Fibroblast of mammary gland (primary cell): ENCODE data around the gene HERC6.

Experiments used
- DNase-seq: peaks from one replicate; pipeline ENCODE4 v3.0.0-alpha.2; 2010; ENCODE audit warnings: low read depth
- H3K4me3 ChIP-seq: 2 replicates; pipeline ENCODE4 v1.5.1; 2011; ENCODE audit warnings: low read depth, mild to moderate bottlenecking, low read length, moderate library complexity; ENCODE audit not compliant: control insufficient read depth
- TF ChIP-seq, protein P1 (sequence below): conservative IDR thresholded peaks from 2 replicates; pipeline ENCODE4 v1.5.1; 2011; ENCODE audit warnings: low read depth, low read length, inconsistent platforms; ENCODE audit not compliant: control insufficient read depth, insufficient read depth

Gene HERC6

DNA sequence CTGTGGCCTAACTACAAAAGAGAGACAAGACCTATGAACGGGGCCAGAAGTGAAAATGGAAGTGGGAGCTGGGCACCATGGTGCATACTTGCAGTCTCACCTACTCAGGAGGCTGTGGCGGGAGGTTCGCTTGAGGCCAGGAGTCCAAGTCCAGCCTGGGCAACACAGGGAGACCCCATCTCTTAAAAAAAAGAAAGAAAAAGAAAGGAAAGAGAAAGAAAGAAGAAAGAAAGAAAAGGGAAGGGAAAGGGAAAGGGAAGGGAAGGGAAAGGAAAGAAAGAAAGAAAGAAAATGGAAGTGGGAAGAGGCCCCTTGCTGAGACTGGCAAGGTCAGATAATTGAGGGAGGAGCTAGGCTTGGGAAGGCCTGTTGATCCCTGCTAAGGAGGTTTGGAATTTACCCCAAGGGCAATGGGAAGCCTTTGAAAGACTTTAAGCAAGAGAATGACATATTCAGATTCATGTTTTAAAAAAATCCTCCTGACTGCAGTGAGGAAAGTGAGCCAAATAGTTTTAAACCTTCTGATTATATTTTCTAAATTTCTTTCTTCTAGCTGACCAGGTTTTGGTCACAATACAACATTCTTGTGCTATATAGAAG lies 60.6 kb downstream of the HERC6 start:
- no peak for DNase-seq
- TF ChIP-seq, protein P1, sequence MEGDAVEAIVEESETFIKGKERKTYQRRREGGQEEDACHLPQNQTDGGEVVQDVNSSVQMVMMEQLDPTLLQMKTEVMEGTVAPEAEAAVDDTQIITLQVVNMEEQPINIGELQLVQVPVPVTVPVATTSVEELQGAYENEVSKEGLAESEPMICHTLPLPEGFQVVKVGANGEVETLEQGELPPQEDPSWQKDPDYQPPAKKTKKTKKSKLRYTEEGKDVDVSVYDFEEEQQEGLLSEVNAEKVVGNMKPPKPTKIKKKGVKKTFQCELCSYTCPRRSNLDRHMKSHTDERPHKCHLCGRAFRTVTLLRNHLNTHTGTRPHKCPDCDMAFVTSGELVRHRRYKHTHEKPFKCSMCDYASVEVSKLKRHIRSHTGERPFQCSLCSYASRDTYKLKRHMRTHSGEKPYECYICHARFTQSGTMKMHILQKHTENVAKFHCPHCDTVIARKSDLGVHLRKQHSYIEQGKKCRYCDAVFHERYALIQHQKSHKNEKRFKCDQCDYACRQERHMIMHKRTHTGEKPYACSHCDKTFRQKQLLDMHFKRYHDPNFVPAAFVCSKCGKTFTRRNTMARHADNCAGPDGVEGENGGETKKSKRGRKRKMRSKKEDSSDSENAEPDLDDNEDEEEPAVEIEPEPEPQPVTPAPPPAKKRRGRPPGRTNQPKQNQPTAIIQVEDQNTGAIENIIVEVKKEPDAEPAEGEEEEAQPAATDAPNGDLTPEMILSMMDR = no peak
- no peak overlapping the region for H3K4me3 ChIP-seq

DNA sequence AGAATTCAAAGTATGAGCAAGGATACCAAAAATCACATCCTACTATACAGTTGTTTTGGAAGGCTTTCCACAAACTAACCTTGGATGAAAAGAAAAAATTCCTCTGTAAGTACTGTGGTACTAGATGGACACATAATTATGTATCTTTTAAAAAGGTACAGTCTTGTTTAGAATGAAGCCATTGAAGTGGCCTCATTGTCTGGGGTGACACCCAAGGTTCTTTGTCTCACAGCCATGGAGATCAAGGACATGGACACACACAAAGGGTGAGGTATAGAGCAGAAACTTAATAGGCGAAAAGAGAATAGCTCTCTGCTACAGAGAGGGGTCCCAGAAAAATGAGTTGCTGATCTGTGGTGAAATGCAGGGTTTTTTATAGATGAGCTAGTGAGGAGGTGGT lies 61.5 kb downstream of the HERC6 start:
- TF ChIP-seq, protein P1 = no peak
- no peak overlapping the region for H3K4me3 ChIP-seq
- no peak for DNase-seq

DNA sequence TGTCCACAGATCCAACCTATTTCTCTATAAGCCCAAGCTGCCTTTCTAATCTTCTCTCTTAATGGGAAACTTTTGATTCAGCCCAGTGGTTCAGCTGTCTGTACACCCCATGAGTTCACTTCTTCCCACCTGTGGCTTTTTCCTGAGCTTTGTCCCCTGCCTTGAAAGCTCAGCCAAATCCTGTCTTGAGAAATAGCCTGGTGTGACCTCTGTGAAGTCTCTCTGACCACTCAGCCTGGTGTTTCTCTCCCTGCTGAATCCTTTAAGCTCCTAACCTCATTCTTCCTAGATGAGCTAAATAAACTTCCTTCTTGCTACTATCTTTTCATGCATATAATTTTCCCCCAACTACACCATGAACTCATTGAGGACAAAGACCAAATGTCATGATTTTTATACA lies 63.0 kb downstream of the HERC6 start:
- TF ChIP-seq, protein P1 = no peak
- no peak for DNase-seq
- no peak overlapping the region for H3K4me3 ChIP-seq

DNA sequence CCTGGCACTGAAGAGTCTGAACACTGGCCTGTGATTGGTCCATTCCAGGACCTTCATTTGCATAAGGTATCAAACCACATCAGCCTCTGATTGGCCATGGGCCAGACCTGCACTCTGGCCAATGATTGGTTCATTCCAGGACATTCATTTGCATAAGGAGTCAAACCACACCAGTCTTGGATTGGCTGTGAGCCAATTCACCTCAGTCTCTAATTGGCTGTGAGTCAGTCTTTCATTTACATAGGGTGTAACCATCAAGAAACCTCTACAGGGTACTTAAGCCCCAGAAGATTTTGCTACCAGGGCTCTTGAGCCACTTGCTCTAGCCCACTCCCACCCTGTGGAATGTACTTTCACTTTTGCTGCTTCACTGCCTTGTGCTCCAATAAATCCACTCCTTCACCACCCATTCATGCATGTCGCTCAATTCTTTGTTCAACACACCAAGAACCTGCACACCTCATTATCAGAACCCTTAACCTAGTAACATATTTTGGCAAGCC lies 64.1 kb downstream of the HERC6 start:
- no peak overlapping the region for H3K4me3 ChIP-seq
- TF ChIP-seq, protein P1 = no peak
- DNase-seq = peak; percentile 7

DNA sequence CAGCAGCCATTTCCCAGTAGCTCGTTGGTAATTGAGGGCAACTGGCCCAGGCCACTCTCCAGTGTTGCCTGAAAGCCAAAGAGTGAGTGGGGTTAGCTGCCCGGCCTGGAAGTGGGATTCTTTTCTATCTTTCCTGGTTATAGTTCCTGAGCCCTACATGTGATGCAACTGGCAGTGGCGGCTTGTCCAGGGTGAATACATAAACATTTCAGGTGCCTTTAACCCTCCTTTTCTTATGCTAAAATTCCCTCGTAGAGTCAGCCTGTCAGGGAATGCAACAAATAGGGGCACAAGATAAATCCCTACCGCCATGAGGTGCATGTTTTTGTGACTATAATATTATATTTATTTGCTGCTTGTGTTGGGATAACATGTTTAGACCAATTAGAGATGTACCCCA lies 64.8 kb downstream of the HERC6 start:
- no peak overlapping the region for H3K4me3 ChIP-seq
- no peak for DNase-seq
- TF ChIP-seq, protein P1 = no peak

DNA sequence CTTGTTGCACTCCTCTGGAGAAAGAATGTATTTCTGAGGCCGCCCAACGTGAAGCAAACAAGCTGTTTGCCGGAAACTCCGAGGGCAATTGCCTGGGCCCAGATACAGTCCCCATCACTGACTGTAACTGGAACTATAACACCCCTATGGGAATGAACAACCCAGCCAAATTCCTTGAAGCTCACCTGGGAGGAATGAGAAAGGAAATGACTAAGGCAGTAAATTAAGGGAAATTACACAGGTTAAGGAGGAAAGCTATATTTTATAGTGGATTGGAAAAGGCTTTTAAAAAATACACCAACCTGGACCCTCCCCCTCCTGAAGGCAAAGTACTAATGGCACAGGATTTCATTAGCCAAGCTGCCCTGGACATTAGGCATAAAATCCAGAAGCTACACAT lies 66.6 kb downstream of the HERC6 start:
- no peak for DNase-seq
- no peak overlapping the region for H3K4me3 ChIP-seq
- TF ChIP-seq, protein P1 = no peak

DNA sequence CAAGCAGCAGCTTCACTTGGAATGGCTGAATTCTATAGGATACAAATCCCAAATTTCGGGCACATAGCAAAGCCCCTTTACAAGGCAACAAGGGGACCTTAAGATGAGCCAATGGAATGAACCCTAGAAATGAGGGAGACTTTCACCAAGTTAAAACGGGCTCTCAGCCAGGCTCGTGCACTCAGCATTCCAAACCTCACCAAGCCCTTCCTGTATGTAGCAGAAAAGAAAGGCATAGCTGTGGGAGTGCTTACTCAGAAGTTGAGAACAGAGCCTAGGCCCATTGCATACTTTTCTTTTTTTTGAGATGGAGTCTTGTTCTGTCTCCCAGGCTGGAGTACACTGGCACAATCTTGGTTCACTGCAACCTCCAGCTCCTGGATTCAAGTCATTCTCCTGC lies 67.5 kb downstream of the HERC6 start:
- TF ChIP-seq, protein P1 = no peak
- DNase-seq = no peak
- no peak overlapping the region for H3K4me3 ChIP-seq
